ENCODE results near the gene SPATA7.

SPATA7 gene

GRCh38 chr14:88411039-88411438 lies 25.6 kb downstream of the SPATA7 start:
- TF ChIP-seq CTCF (IDR thresholded peaks at IDR 0.05; ENCODE audit: borderline replicate concordance, control extremely low read depth, extremely low read depth, insufficient read depth, missing control alignments): no peak
- in situ Hi-C loops (cut with MboI; ENCODE audit: low sequenced_read_pairs, unreplicated experiment): no loop called here
- DNase-seq (ENCODE audit: low spot score): no peak

GRCh38 chr14:88417594-88417993 lies 32.1 kb downstream of the SPATA7 start:
- no peak for TF ChIP-seq CTCF (IDR thresholded peaks at IDR 0.05; ENCODE audit: borderline replicate concordance, control extremely low read depth, extremely low read depth, insufficient read depth, missing control alignments)
- DNase-seq (ENCODE audit: low spot score): no peak
- in situ Hi-C loops (cut with MboI; ENCODE audit: low sequenced_read_pairs, unreplicated experiment): no loop called here

- in situ Hi-C loops (cut with MboI; ENCODE audit: low sequenced_read_pairs, unreplicated experiment): no loop called here
- DNase-seq (ENCODE audit: low spot score): no peak
- no peak for TF ChIP-seq CTCF (IDR thresholded peaks at IDR 0.05; ENCODE audit: borderline replicate concordance, control extremely low read depth, extremely low read depth, insufficient read depth, missing control alignments)
Observed at GRCh38 chr14:88420187-88420586, 34.7 kb downstream of the SPATA7 start.

GRCh38 chr14:88421286-88421685 lies 35.8 kb downstream of the SPATA7 start:
- DNase-seq (ENCODE audit: low spot score): no peak
- in situ Hi-C loops (cut with MboI; ENCODE audit: low sequenced_read_pairs, unreplicated experiment): no loop called here

GRCh38 chr14:88422047-88422446 lies 36.6 kb downstream of the SPATA7 start:
- no peak for DNase-seq (ENCODE audit: low spot score)
- in situ Hi-C loops (cut with MboI; ENCODE audit: low sequenced_read_pairs, unreplicated experiment): no loop called here
- TF ChIP-seq CTCF (IDR thresholded peaks at IDR 0.05; ENCODE audit: borderline replicate concordance, control extremely low read depth, extremely low read depth, insufficient read depth, missing control alignments): no peak

More at GRCh38 chr14:88421286-88421685, 35.8 kb downstream of the SPATA7 start:
- no peak for TF ChIP-seq CTCF (IDR thresholded peaks at IDR 0.05; ENCODE audit: borderline replicate concordance, control extremely low read depth, extremely low read depth, insufficient read depth, missing control alignments)

- in situ Hi-C loops (cut with MboI; ENCODE audit: low sequenced_read_pairs, unreplicated experiment): no loop called here
- DNase-seq (ENCODE audit: low spot score): no peak
- TF ChIP-seq CTCF (IDR thresholded peaks at IDR 0.05; ENCODE audit: borderline replicate concordance, control extremely low read depth, extremely low read depth, insufficient read depth, missing control alignments): no peak
Observed at GRCh38 chr14:88422919-88423650, 37.6 kb downstream of the SPATA7 start.

All from GM13976 (cell line).